HepG2 (cell line): ENCODE results near the gene DRAXIN. TPM values are rescaled to one million over a fixed set of nuclear protein-coding genes. Genes with fewer than 3 reads are reported as not detected.

ENCODE experiments used
- DMAP1 ChIP-seq: IDR thresholded peaks from 2 replicates; pipeline ENCODE4 v1.6.1; 2016
- EZH2 ChIP-seq: conservative IDR thresholded peaks from 2 replicates; pipeline ENCODE4 v1.6.1; 2012; ENCODE audit warnings: mild to moderate bottlenecking, low read depth, low read length, moderate library complexity
- MIXL1 ChIP-seq: IDR thresholded peaks from 2 replicates; pipeline ENCODE4 v1.6.1; 2016
- MTA1 ChIP-seq: sonication (generic); formaldehyde crosslinking; IDR thresholded peaks from 2 replicates; pipeline ENCODE4 v1.4.0; 2020; ENCODE audit warnings: missing genetic modification reagents, mild to moderate bottlenecking, borderline replicate concordance
- MTA3 ChIP-seq: sonication (generic); formaldehyde crosslinking; IDR thresholded peaks from 2 replicates; pipeline ENCODE4 v1.4.0; 2020; ENCODE audit warnings: missing genetic modification reagents
- MXD4 ChIP-seq: IDR thresholded peaks from 2 replicates; pipeline ENCODE4 v1.6.1; 2016; ENCODE audit warnings: mild to moderate bottlenecking, missing biosample characterization, missing genetic modification reagents
- PHF5A ChIP-seq: IDR thresholded peaks from one replicate; pipeline ENCODE4 v1.6.1; 2018; ENCODE audit warnings: low read depth, missing genetic modification reagents; ENCODE audit not compliant: unreplicated experiment
- POLR2A ChIP-seq, 2 experiments: IDR thresholded peaks; 2 replicates each; pipeline ENCODE4 v1.6.1; 2011; ENCODE audit warnings: low read depth in 2 of 2, low read length in 2 of 2, mild to moderate bottlenecking in 1 of 2, moderate library complexity in 1 of 2; ENCODE audit not compliant: insufficient read depth in 1 of 2
- RFX1 ChIP-seq: fragments of 450-650 bp; IDR thresholded peaks from 2 replicates; pipeline ENCODE4 v1.6.1; 2017
- SOX6 ChIP-seq, 2 experiments: fragments of 450-650 bp in 1 of 2; sonication (generic) in 1 of 2; formaldehyde crosslinking in 1 of 2; IDR thresholded peaks; 2 replicates each; pipeline versions ENCODE4 v1.4.0 to v1.6.1; 2017 to 2020; ENCODE audit warnings: antibody characterized with exemption in 1 of 2, mild to moderate bottlenecking in 1 of 2, missing genetic modification reagents in 1 of 2
- TGIF2 ChIP-seq: IDR thresholded peaks from 2 replicates; pipeline ENCODE4 v1.6.1; 2016; ENCODE audit warnings: control low read depth, missing compliant biosample characterization
- ZNF33A ChIP-seq: sonication (generic); formaldehyde crosslinking; IDR thresholded peaks from 2 replicates; pipeline ENCODE4 v1.5.1; 2020; ENCODE audit warnings: missing genetic modification reagents, mild to moderate bottlenecking, moderate library complexity, borderline replicate concordance
- ZNF546 ChIP-seq: sonication (generic); formaldehyde crosslinking; conservative IDR thresholded peaks from 2 replicates; pipeline ENCODE4 v1.8.1; 2023; ENCODE audit warnings: mild to moderate bottlenecking, missing genetic modification reagents
- polyA plus RNA-seq, 8 experiments: library from polyadenylated mRNA; depleted of rRNA in 3 of 8; stranded (reverse) in 7 of 8; unstranded in 1 of 8; fragments of >200 nt; fragmentation: Illumina TruSeq in 4 of 8; extraction: Trizol in 4 of 8; gene quantifications; 2 replicates each; pipeline versions ENCODE4 v1.2.1 to v1.2.3, GENCODE V29; 2011 to 2016; ENCODE audit warnings: low read depth in 4 of 8, missing spikeins in 1 of 8, mixed read lengths in 1 of 8; ENCODE audit not compliant: insufficient read depth in 1 of 8
- total RNA-seq, 5 experiments: library from RNA; depleted of rRNA; stranded (reverse); fragments of >200 nt; fragmentation: Illumina TruSeq; extraction: Trizol; gene quantifications; 2 replicates each; pipeline ENCODE4 v1.2.3, GENCODE V29; 2016; ENCODE audit warnings: low read depth in 1 of 5
- TF ChIP-seq, protein P1 (sequence below): sonication (generic); formaldehyde crosslinking; IDR thresholded peaks from 2 replicates; pipeline ENCODE4 v1.8.1; 2022; ENCODE audit warnings: mild to moderate bottlenecking, missing genetic modification reagents
- TF ChIP-seq, protein P2 (sequence below): sonication (generic); formaldehyde crosslinking; IDR thresholded peaks from 2 replicates; pipeline ENCODE4 v1.9.0; 2021; ENCODE audit warnings: missing genetic modification reagents, borderline replicate concordance
- TF ChIP-seq, protein P3 (sequence below): sonication (generic); formaldehyde crosslinking; IDR thresholded peaks from 2 replicates; pipeline ENCODE4 v1.5.1; 2020; ENCODE audit warnings: missing genetic modification reagents, mild to moderate bottlenecking, borderline replicate concordance
- TF ChIP-seq, protein P4 (sequence below): sonication (generic); formaldehyde crosslinking; IDR thresholded peaks from 2 replicates; pipeline ENCODE4 v1.4.0; 2020; ENCODE audit warnings: mild to moderate bottlenecking, missing genetic modification reagents, borderline replicate concordance

DRAXIN gene
- total and polyA plus RNA-seq, 2 of the 13 experiments (the other 11 are each of a cell fraction or from before 2014, with no cell fraction given): 0.02 TPM; not detected in 1

DNA sequence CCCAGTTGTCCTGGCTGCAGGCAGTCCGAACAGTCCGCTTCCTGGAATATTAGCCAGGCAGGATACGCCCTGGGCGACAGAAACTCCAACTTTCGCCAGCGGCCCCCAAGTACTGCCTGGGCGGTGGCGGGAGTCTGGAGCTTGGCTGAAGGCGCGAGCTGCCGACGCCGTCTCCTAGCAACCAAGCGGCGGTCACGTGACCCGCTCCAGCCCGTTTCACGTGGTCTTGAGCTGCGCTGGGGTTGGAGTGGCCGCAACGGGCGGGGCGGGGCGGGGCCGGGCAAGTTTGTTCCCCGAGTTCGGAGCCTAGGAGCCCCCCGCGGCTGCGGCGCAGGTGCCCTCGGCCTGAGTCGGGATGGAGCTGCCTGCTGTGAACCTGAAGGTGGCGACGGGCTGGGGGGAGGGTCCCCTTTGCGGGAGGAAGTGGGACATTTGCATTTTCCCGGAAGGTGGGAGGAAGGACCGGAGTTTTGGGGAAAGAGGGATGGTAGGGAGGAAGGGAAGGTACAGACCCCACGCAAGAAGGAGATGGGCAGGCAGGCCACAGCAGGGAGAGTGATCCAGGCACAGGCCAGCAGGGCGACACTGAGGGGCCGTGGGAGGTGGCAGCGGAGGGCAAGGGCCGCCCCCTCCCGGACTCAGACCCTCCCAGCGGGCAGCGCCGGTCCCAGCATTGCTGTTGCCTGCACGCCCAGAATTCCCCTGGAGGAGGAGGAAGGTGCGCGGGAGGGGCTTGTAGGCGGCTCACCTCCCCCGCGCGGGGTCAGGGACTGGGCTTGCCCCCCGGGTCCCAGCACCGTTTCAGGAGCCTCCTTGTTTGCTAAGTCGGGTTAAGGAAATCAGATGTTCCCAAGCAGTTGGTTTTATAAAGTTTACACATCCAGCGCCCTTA lies 44.6 kb downstream of the DRAXIN start, which contains the start of gene AGTRAP (continued):
- TF ChIP-seq, protein P1, sequence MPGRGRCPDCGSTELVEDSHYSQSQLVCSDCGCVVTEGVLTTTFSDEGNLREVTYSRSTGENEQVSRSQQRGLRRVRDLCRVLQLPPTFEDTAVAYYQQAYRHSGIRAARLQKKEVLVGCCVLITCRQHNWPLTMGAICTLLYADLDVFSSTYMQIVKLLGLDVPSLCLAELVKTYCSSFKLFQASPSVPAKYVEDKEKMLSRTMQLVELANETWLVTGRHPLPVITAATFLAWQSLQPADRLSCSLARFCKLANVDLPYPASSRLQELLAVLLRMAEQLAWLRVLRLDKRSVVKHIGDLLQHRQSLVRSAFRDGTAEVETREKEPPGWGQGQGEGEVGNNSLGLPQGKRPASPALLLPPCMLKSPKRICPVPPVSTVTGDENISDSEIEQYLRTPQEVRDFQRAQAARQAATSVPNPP (CRISPR knock-in tag): 0 out of 2 replicates have a peak, but pooled peaks have one; percentile 17
- TF ChIP-seq, protein P2, sequence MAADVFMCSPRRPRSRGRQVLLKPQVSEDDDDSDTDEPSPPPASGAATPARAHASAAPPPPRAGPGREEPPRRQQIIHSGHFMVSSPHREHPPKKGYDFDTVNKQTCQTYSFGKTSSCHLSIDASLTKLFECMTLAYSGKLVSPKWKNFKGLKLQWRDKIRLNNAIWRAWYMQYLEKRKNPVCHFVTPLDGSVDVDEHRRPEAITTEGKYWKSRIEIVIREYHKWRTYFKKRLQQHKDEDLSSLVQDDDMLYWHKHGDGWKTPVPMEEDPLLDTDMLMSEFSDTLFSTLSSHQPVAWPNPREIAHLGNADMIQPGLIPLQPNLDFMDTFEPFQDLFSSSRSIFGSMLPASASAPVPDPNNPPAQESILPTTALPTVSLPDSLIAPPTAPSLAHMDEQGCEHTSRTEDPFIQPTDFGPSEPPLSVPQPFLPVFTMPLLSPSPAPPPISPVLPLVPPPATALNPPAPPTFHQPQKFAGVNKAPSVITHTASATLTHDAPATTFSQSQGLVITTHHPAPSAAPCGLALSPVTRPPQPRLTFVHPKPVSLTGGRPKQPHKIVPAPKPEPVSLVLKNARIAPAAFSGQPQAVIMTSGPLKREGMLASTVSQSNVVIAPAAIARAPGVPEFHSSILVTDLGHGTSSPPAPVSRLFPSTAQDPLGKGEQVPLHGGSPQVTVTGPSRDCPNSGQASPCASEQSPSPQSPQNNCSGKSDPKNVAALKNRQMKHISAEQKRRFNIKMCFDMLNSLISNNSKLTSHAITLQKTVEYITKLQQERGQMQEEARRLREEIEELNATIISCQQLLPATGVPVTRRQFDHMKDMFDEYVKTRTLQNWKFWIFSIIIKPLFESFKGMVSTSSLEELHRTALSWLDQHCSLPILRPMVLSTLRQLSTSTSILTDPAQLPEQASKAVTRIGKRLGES (CRISPR knock-in tag): no peak
- no peak for TF ChIP-seq TGIF2 (CRISPR knock-in tag)
- no peak for TF ChIP-seq EZH2
- peak; percentile 90 for TF ChIP-seq RFX1
- no peak; the same call in 1 of the 2 replicates for TF ChIP-seq MIXL1 (CRISPR knock-in tag)
- peak; percentile 92; the same call in 1 of the 2 replicates for TF ChIP-seq MTA1 (CRISPR knock-in tag)
- TF ChIP-seq PHF5A (CRISPR knock-in tag): no peak
- no peak for TF ChIP-seq ZNF33A (CRISPR knock-in tag)
- TF ChIP-seq, protein P3, sequence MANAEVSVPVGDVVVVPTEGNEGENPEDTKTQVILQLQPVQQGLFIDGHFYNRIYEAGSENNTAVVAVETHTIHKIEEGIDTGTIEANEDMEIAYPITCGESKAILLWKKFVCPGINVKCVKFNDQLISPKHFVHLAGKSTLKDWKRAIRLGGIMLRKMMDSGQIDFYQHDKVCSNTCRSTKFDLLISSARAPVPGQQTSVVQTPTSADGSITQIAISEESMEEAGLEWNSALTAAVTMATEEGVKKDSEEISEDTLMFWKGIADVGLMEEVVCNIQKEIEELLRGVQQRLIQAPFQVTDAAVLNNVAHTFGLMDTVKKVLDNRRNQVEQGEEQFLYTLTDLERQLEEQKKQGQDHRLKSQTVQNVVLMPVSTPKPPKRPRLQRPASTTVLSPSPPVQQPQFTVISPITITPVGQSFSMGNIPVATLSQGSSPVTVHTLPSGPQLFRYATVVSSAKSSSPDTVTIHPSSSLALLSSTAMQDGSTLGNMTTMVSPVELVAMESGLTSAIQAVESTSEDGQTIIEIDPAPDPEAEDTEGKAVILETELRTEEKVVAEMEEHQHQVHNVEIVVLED (CRISPR knock-in tag): peak; percentile 47; the same call in 1 of the 2 replicates
- peak; percentile 85; the same call in 1 of the 2 replicates for TF ChIP-seq ZNF546 (CRISPR knock-in tag)
- TF ChIP-seq, protein P4, sequence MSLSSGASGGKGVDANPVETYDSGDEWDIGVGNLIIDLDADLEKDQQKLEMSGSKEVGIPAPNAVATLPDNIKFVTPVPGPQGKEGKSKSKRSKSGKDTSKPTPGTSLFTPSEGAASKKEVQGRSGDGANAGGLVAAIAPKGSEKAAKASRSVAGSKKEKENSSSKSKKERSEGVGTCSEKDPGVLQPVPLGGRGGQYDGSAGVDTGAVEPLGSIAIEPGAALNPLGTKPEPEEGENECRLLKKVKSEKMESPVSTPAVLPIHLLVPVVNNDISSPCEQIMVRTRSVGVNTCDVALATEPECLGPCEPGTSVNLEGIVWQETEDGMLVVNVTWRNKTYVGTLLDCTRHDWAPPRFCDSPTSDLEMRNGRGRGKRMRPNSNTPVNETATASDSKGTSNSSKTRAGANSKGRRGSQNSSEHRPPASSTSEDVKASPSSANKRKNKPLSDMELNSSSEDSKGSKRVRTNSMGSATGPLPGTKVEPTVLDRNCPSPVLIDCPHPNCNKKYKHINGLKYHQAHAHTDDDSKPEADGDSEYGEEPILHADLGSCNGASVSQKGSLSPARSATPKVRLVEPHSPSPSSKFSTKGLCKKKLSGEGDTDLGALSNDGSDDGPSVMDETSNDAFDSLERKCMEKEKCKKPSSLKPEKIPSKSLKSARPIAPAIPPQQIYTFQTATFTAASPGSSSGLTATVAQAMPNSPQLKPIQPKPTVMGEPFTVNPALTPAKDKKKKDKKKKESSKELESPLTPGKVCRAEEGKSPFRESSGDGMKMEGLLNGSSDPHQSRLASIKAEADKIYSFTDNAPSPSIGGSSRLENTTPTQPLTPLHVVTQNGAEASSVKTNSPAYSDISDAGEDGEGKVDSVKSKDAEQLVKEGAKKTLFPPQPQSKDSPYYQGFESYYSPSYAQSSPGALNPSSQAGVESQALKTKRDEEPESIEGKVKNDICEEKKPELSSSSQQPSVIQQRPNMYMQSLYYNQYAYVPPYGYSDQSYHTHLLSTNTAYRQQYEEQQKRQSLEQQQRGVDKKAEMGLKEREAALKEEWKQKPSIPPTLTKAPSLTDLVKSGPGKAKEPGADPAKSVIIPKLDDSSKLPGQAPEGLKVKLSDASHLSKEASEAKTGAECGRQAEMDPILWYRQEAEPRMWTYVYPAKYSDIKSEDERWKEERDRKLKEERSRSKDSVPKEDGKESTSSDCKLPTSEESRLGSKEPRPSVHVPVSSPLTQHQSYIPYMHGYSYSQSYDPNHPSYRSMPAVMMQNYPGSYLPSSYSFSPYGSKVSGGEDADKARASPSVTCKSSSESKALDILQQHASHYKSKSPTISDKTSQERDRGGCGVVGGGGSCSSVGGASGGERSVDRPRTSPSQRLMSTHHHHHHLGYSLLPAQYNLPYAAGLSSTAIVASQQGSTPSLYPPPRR: 0 out of 2 replicates have a peak, but pooled peaks have one; percentile 18
- peak; percentile 48; the same call in 1 of the 2 replicates for TF ChIP-seq MXD4 (CRISPR knock-in tag)
- TF ChIP-seq DMAP1 (CRISPR knock-in tag): peak; percentile 44; the same call in 1 of the 2 replicates
- no peak for TF ChIP-seq MTA3 (CRISPR knock-in tag)
- TF ChIP-seq POLR2A (IDR thresholded peaks at IDR 0.05; ENCODE audit: insufficient read depth in 1 of 2, low read depth in 2 of 2, low read length in 2 of 2): peak; percentile 24 to 36; a peak in 1 of 4 replicates
- TF ChIP-seq SOX6 (IDR thresholded peaks at IDR 0.05): no peak
- peak; percentile 36; the same call in 1 of the 2 replicates for TF ChIP-seq SOX6 (CRISPR knock-in tag; IDR thresholded peaks at IDR 0.05)
